ENCODE data around the gene LRIG1. TPM values are rescaled to one million over a fixed set of nuclear protein-coding genes. Genes with fewer than 3 reads are reported as not detected.

Gene LRIG1
- total RNA-seq, 4 donors from 2014 or later = 44.2 to 96.2 (median 57.6) TPM

- DNase-seq (ENCODE audit: low spot score) = no peak
- no peak for TF ChIP-seq CTCF (IDR thresholded peaks at IDR 0.05)
- ATAC-seq (ENCODE audit: low FRiP score) = no peak
These were observed 29.7 kb downstream of the LRIG1 start for GRCh38 chr3:66470956-66471686.

- DNase-seq (ENCODE audit: low spot score) = no peak
- TF ChIP-seq CTCF (IDR thresholded peaks at IDR 0.05) = no peak
- ATAC-seq (ENCODE audit: low FRiP score) = no peak
These were observed 30.5 kb downstream of the LRIG1 start for GRCh38 chr3:66470285-66470684.

GRCh38 chr3:66469220-66469640 lies 31.6 kb downstream of the LRIG1 start:
- no peak for ATAC-seq (ENCODE audit: low FRiP score)
- no peak for DNase-seq (ENCODE audit: low spot score)
- TF ChIP-seq CTCF (IDR thresholded peaks at IDR 0.05) = no peak

GRCh38 chr3:66467996-66468735 lies 32.7 kb downstream of the LRIG1 start:
- ATAC-seq (ENCODE audit: low FRiP score) (no peak), DNase-seq (ENCODE audit: low spot score) (no peak)
- TF ChIP-seq CTCF (IDR thresholded peaks at IDR 0.05) = no peak

GRCh38 chr3:66466606-66467270 lies 34.1 kb downstream of the LRIG1 start:
- ATAC-seq (ENCODE audit: low FRiP score) = no peak
- DNase-seq (ENCODE audit: low spot score) = no peak
- TF ChIP-seq CTCF (IDR thresholded peaks at IDR 0.05) = no peak

- TF ChIP-seq CTCF (IDR thresholded peaks at IDR 0.05) = no peak
- ATAC-seq (ENCODE audit: low FRiP score) = no peak
- DNase-seq (ENCODE audit: low spot score) = no peak
These were observed 35.2 kb downstream of the LRIG1 start for GRCh38 chr3:66465587-66465986.

Measured in omental fat pad (tissue), 4 donors.